HG03095 (cell line): Measurements from ENCODE around the gene CCDC88B.

Experiments used
- ATAC-seq: cut with Tn5 transposase; IDR thresholded peaks from one replicate; pipeline ENCODE4 v1.9.1; 2021; ENCODE audit warnings: moderate library complexity; ENCODE audit not compliant: unreplicated experiment

The CCDC88B gene

GRCh38 chr11:64343767-64344559 lies 4.0 kb downstream of the CCDC88B start:
- ATAC-seq: no peak

GRCh38 chr11:64344787-64345186 lies 4.8 kb downstream of the CCDC88B start:
- no peak for ATAC-seq

GRCh38 chr11:64347193-64347867 lies 7.3 kb downstream of the CCDC88B start:
- no peak for ATAC-seq

GRCh38 chr11:64348383-64349024 lies 8.5 kb downstream of the CCDC88B start:
- ATAC-seq: no peak

GRCh38 chr11:64349025-64349387 lies 9.0 kb downstream of the CCDC88B start:
- ATAC-seq: no peak

GRCh38 chr11:64349404-64349803 lies 9.4 kb downstream of the CCDC88B start:
- no peak for ATAC-seq

GRCh38 chr11:64351136-64351631 lies 11.2 kb downstream of the CCDC88B start:
- no peak for ATAC-seq

- ATAC-seq: no peak
Measured at GRCh38 chr11:64352099-64352994, 12.3 kb downstream of the CCDC88B start.

GRCh38 chr11:64352995-64353714 lies 13.2 kb downstream of the CCDC88B start:
- ATAC-seq: no peak

GRCh38 chr11:64353715-64354506 lies 13.9 kb downstream of the CCDC88B start:
- ATAC-seq: no peak

- ATAC-seq: no peak
Measured at GRCh38 chr11:64355078-64355940, 15.3 kb downstream of the CCDC88B start.

- ATAC-seq: no peak
Measured at GRCh38 chr11:64356498-64357411, 16.8 kb downstream of the CCDC88B start.

- ATAC-seq: no peak
Measured at GRCh38 chr11:64357446-64357845, 17.4 kb downstream of the CCDC88B start.

GRCh38 chr11:64357904-64358535 lies 18.0 kb downstream of the CCDC88B start:
- no peak for ATAC-seq

- no peak for ATAC-seq
Measured at GRCh38 chr11:64358536-64358906, 18.5 kb downstream of the CCDC88B start.

GRCh38 chr11:64358907-64359711 lies 19.1 kb downstream of the CCDC88B start, which contains the start of gene RPS6KA4:
RPS6KA4 (plus strand) TSS chr11:64359162; CDS start chr11:64359236, 74 bp downstream.
- ATAC-seq: peak; percentile 48
